Loucy (cell line): ENCODE results near the gene COL6A2.

Source experiments
- EZH2phosphoT487 ChIP-seq: fragments of 200-600 bp; IDR thresholded peaks from 2 replicates; pipeline ENCODE4 v1.6.1; 2018; ENCODE audit warnings: antibody characterized with exemption, mild to moderate bottlenecking, moderate library complexity, borderline replicate concordance
- TF ChIP-seq, protein P1 (sequence below): fragments of 200-600 bp; sonication (generic); conservative IDR thresholded peaks from 2 replicates; pipeline ENCODE4 v1.5.1; 2014; ENCODE audit warnings: mild to moderate bottlenecking, antibody characterized with exemption, low read length

DNA sequence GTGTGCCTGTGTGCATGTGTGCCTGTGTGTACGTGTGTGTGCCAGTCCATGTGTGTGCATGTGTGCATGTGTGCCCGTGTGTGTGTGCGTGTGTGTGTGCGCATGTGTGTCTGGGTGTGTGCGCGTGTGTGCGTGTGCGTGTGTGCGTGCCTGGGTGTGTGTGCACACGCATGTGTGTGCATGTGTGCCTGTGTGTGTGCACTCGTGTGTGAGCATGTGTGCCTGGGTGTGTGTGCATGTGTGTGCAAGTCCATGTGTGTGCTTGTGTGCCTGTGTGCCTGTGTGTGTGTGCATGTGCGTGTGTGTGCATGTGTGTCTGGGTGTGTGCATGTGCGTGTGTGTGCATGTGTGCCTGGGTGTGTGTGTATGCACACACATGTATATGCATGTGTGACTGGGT, 28.7 kb upstream of the COL6A2 start:
- TF ChIP-seq, protein P1, sequence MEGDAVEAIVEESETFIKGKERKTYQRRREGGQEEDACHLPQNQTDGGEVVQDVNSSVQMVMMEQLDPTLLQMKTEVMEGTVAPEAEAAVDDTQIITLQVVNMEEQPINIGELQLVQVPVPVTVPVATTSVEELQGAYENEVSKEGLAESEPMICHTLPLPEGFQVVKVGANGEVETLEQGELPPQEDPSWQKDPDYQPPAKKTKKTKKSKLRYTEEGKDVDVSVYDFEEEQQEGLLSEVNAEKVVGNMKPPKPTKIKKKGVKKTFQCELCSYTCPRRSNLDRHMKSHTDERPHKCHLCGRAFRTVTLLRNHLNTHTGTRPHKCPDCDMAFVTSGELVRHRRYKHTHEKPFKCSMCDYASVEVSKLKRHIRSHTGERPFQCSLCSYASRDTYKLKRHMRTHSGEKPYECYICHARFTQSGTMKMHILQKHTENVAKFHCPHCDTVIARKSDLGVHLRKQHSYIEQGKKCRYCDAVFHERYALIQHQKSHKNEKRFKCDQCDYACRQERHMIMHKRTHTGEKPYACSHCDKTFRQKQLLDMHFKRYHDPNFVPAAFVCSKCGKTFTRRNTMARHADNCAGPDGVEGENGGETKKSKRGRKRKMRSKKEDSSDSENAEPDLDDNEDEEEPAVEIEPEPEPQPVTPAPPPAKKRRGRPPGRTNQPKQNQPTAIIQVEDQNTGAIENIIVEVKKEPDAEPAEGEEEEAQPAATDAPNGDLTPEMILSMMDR, result no peak
- no peak for TF ChIP-seq EZH2phosphoT487
